GM21786 (cell line): ENCODE measurements around the gene TNIP3.

Experiments used
- ATAC-seq: cut with Tn5 transposase; IDR thresholded peaks from one replicate; pipeline ENCODE4 v1.9.1; 2021; ENCODE audit not compliant: unreplicated experiment

TNIP3 gene

GRCh38 chr4:121093261-121093660 lies 70.9 kb downstream of the TNIP3 start:
- no peak for ATAC-seq

GRCh38 chr4:121091941-121092340 lies 72.2 kb downstream of the TNIP3 start:
- no peak for ATAC-seq

GRCh38 chr4:121088867-121089266 lies 75.3 kb downstream of the TNIP3 start:
- ATAC-seq, result no peak
